Neural crest cell (in vitro differentiated cells): Measurements from ENCODE around the gene ARHGAP10. TPM values are rescaled to one million over a fixed set of nuclear protein-coding genes. Genes with fewer than 3 reads are reported as not detected.

Experiments
- DNase-seq: peaks from one replicate; pipeline ENCODE4 v3.0.0; 2021; ENCODE audit warnings: low read depth, mixed read lengths, low spot score
- H3K27ac Mint-ChIP-seq: one replicate; pipeline ENCODE4 v1.8.0; 2021; ENCODE audit warnings: mild to moderate bottlenecking, mixed read lengths; ENCODE audit not compliant: unreplicated experiment
- H3K27me3 Mint-ChIP-seq: 2 replicates; pipeline ENCODE4 v1.8.0; 2021; ENCODE audit warnings: low read depth, mild to moderate bottlenecking, mixed read lengths
- H3K36me3 Mint-ChIP-seq: 2 replicates; pipeline ENCODE4 v1.8.0; 2021; ENCODE audit warnings: low read depth, mild to moderate bottlenecking, mixed read lengths
- H3K4me1 Mint-ChIP-seq: 2 replicates; pipeline ENCODE4 v1.8.0; 2021; ENCODE audit warnings: mixed read lengths
- H3K4me3 Mint-ChIP-seq: one replicate; pipeline ENCODE4 v1.8.0; 2021; ENCODE audit warnings: mild to moderate bottlenecking, mixed read lengths
- H3K9me3 Mint-ChIP-seq: 2 replicates; pipeline ENCODE4 v1.8.0; 2021; ENCODE audit warnings: mixed read lengths
- CTCF ChIP-seq: fragments of 200-600 bp; sonication (generic); conservative IDR thresholded peaks from 2 replicates; pipeline ENCODE4 v1.5.0; 2021; ENCODE audit warnings: antibody characterized with exemption, mild to moderate bottlenecking
- total RNA-seq: library from RNA; stranded (reverse); gene quantifications from 2 replicates; pipeline ENCODE4 v1.2.1, GENCODE V29; 2021

Gene ARHGAP10
- total RNA-seq, 1 donor from 2014 or later = 4.0 TPM

- Mint-ChIP-seq H3K4me1 (no peaks in the 10 kb centered on the region), H3K27me3 (no peaks in the 10 kb centered on the region)
Observed at GRCh38 chr4:147840838-147841738, 109.2 kb downstream of the ARHGAP10 start.

GRCh38 chr4:147842573-147842972 lies 110.7 kb downstream of the ARHGAP10 start:
- Mint-ChIP-seq H3K27ac (peak overlapping the region; percentile 31), H3K9me3 (no peaks in the 10 kb centered on the region), H3K4me3 (no peak overlapping the region), H3K27me3 (no peaks in the 10 kb centered on the region), H3K4me1 (no peaks in the 10 kb centered on the region), H3K36me3 (no peaks in the 10 kb centered on the region)
- no peak for DNase-seq
- no peak for TF ChIP-seq CTCF

More at GRCh38 chr4:147840838-147841738, 109.2 kb downstream of the ARHGAP10 start:
- no peak for DNase-seq
- no peak overlapping the region for H3K27ac Mint-ChIP-seq
- TF ChIP-seq CTCF = no peak
- no peaks in the 10 kb centered on the region for H3K36me3 Mint-ChIP-seq
- no peak overlapping the region for H3K4me3 Mint-ChIP-seq
- no peaks in the 10 kb centered on the region for H3K9me3 Mint-ChIP-seq

GRCh38 chr4:147843162-147843561 lies 111.3 kb downstream of the ARHGAP10 start:
- Mint-ChIP-seq H3K4me3 (no peak overlapping the region), H3K27ac (no peak overlapping the region), H3K27me3 (no peaks in the 10 kb centered on the region), H3K36me3 (no peaks in the 10 kb centered on the region), H3K4me1 (peaks cover under 1% of the 10 kb centered on the region), H3K9me3 (no peaks in the 10 kb centered on the region)
- DNase-seq = no peak
- TF ChIP-seq CTCF = peak; percentile 51

- Mint-ChIP-seq H3K4me3 (no peak overlapping the region), H3K27me3 (peaks cover 3% of the 10 kb centered on the region), H3K36me3 (no peaks in the 10 kb centered on the region), H3K27ac (no peak overlapping the region), H3K4me1 (peaks cover 3% of the 10 kb centered on the region), H3K9me3 (no peaks in the 10 kb centered on the region)
- DNase-seq = no peak
- no peak for TF ChIP-seq CTCF
Observed at GRCh38 chr4:147844781-147845180, 112.9 kb downstream of the ARHGAP10 start.

- Mint-ChIP-seq H3K4me3 (no peak overlapping the region), H3K36me3 (no peaks in the 10 kb centered on the region), H3K4me1 (peaks cover 3% of the 10 kb centered on the region), H3K27ac (no peak overlapping the region), H3K27me3 (peaks cover 3% of the 10 kb centered on the region), H3K9me3 (no peaks in the 10 kb centered on the region)
- TF ChIP-seq CTCF = no peak
- DNase-seq = no peak
Observed at GRCh38 chr4:147846318-147847155, 114.6 kb downstream of the ARHGAP10 start.
